Measurements from ENCODE around the gene PDE7B. TPM values are rescaled to one million over a fixed set of nuclear protein-coding genes. Genes with fewer than 3 reads are reported as not detected.

Gene PDE7B
- polyA plus RNA-seq, 1 of the 3 experiments (the other 2 are of a cell fraction), result 1.9 TPM

DNA sequence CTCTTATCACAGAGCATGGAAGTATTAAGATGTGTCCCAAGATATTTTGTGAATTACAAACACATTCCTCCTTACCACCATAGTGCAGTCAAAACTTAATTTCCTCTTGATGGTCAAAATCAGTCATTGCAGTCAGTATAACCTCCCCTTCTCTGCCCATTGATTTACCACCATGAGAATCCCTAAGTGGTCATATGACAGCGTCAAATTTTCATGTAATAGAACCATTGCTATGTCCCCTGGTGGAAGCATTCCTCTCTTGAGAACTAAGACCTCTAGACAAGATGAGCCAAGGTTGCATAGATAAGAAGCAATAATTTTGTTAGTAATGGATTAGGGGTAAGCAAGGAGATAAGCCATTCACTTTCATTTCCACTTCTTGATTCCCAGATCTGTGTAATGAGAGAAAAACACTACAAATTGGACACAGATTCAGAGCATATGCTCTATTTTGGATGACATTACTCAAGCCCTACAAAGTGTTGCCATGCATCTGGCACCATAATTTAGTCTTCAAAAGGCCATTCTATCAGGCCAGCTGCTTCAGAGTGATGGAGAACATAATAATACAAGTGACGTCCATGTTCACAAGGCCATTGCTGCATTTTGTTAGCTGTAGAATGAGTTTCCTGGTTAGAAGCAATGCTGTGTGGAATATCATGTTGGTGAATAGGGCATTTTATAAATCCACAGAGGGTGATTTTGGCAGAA lies 49.6 kb upstream of the PDE7B start:
- Histone ChIP-seq H3K79me2 (ENCODE audit: insufficient read depth) (no peaks in the 10 kb centered on the region), H3K9me3 (no peaks in the 10 kb centered on the region), H3K27ac (ENCODE audit: low read depth in 2 of 2, low read length in 1 of 2) (peak overlapping the region in 1 of 2 experiments; percentile 44; a peak in 1 of 4 replicates), H4K20me1 (ENCODE audit: insufficient read depth) (no peaks in the 10 kb centered on the region), H3K9me2 (no peaks in the 10 kb centered on the region), H3K9ac (no peak overlapping the region), H3K4me3 (ENCODE audit: low read depth in 2 of 2, low read length in 1 of 2) (no peak overlapping the region), H3K4me2 (no peak overlapping the region), H3F3A (replicated peaks; ENCODE audit: insufficient read depth) (peaks cover 3% of the 10 kb centered on the region), H3K27me3 (ENCODE audit: insufficient read depth) (no peaks in the 10 kb centered on the region), H3K36me3 (replicated peaks in 1 of 2; ENCODE audit: control insufficient read depth in 1 of 2, insufficient read depth in 2 of 2, low read length in 1 of 2) (no peaks in the 10 kb centered on the region), H3K4me1 (ENCODE audit: control insufficient read depth in 1 of 2, insufficient read depth in 2 of 2, low read depth in 1 of 2, low read length in 1 of 2) (peaks cover 0 to 12% of the 10 kb centered on the region in 2 experiments; a peak in 2 of 4 replicates), H2AFZ (ENCODE audit: low read depth) (no peak overlapping the region)
- DNase-seq, result peak; percentile 9
- 56% methylated on average over 2 of the region's 2 CpGs for WGBS (ENCODE audit: low lambda C conversion rate)
- POLR2A ChIA-PET, result no interaction called here
- TF ChIP-seq GABPA (IDR thresholded peaks at IDR 0.05; ENCODE audit: low read depth) (no peak), NRF1 (IDR thresholded peaks at IDR 0.05; ENCODE audit: low read depth, low read length) (no peak), FOXJ3 (CRISPR knock-in tag; IDR thresholded peaks at IDR 0.05) (no peak), JUND (IDR thresholded peaks at IDR 0.05) (no peak), YY1 (IDR thresholded peaks at IDR 0.05; ENCODE audit: low read depth) (no peak), CHD2 (IDR thresholded peaks at IDR 0.05; ENCODE audit: low read length, partially characterized antibody) (no peak), FOSL2 (IDR thresholded peaks at IDR 0.05; ENCODE audit: borderline replicate concordance, low read depth) (no peak), EP300 (IDR thresholded peaks at IDR 0.05; ENCODE audit: borderline replicate concordance in 1 of 2, low read depth in 1 of 2, low read length in 1 of 2) (peak in 1 of 2 experiments; percentile 50; a peak in 1 of 4 replicates), TEAD4 (IDR thresholded peaks at IDR 0.05; ENCODE audit: borderline replicate concordance, insufficient read depth) (0 out of 2 replicates have a peak, but pooled peaks have one; percentile 11)
- TF ChIP-seq, protein P1, sequence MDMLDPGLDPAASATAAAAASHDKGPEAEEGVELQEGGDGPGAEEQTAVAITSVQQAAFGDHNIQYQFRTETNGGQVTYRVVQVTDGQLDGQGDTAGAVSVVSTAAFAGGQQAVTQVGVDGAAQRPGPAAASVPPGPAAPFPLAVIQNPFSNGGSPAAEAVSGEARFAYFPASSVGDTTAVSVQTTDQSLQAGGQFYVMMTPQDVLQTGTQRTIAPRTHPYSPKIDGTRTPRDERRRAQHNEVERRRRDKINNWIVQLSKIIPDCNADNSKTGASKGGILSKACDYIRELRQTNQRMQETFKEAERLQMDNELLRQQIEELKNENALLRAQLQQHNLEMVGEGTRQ (IDR thresholded peaks at IDR 0.05; ENCODE audit: borderline replicate concordance, low read depth, low read length), result no peak
- TF ChIP-seq, protein P2, sequence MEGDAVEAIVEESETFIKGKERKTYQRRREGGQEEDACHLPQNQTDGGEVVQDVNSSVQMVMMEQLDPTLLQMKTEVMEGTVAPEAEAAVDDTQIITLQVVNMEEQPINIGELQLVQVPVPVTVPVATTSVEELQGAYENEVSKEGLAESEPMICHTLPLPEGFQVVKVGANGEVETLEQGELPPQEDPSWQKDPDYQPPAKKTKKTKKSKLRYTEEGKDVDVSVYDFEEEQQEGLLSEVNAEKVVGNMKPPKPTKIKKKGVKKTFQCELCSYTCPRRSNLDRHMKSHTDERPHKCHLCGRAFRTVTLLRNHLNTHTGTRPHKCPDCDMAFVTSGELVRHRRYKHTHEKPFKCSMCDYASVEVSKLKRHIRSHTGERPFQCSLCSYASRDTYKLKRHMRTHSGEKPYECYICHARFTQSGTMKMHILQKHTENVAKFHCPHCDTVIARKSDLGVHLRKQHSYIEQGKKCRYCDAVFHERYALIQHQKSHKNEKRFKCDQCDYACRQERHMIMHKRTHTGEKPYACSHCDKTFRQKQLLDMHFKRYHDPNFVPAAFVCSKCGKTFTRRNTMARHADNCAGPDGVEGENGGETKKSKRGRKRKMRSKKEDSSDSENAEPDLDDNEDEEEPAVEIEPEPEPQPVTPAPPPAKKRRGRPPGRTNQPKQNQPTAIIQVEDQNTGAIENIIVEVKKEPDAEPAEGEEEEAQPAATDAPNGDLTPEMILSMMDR (IDR thresholded peaks at IDR 0.05), result no peak
- TF ChIP-seq, protein P3, sequence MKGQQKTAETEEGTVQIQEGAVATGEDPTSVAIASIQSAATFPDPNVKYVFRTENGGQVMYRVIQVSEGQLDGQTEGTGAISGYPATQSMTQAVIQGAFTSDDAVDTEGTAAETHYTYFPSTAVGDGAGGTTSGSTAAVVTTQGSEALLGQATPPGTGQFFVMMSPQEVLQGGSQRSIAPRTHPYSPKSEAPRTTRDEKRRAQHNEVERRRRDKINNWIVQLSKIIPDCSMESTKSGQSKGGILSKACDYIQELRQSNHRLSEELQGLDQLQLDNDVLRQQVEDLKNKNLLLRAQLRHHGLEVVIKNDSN (IDR thresholded peaks at IDR 0.05; ENCODE audit: borderline replicate concordance, low read depth), result no peak
- CTCF ChIA-PET, result interaction anchor here (1.5 kb wide), 1 partner anchor 49 kb away, joined by 4 read pairs; the partner anchor contains the start of gene PDE7B

DNA sequence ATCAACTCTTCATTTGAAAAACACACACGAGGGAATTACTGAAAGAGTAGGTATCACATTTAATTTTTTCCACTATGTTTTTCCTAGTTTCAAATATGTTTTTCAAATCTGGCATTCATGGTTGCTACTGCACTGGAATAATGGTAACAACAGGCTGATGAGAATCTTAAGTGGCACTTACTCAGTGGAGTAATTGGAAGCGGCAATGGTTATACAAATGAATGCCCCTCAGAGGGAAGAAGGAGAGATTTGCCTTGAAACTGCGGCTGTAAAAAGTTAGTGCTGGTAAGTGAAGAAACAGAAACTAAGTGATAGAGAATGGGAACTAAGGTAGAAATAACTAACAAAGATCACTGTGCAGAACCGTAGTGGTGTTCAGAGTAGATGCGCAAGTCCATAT lies 41.0 kb upstream of the PDE7B start:
- Histone ChIP-seq H3K4me2 (no peak overlapping the region), H3K36me3 (replicated peaks in 1 of 2; ENCODE audit: control insufficient read depth in 1 of 2, insufficient read depth in 2 of 2, low read length in 1 of 2) (no peaks in the 10 kb centered on the region), H3K27me3 (ENCODE audit: insufficient read depth) (no peaks in the 10 kb centered on the region), H3K9me2 (no peaks in the 10 kb centered on the region), H2AFZ (ENCODE audit: low read depth) (no peak overlapping the region), H3K9ac (no peak overlapping the region), H4K20me1 (ENCODE audit: insufficient read depth) (no peaks in the 10 kb centered on the region), H3K4me3 (ENCODE audit: low read depth in 2 of 2, low read length in 1 of 2) (no peak overlapping the region), H3K4me1 (ENCODE audit: control insufficient read depth in 1 of 2, insufficient read depth in 2 of 2, low read depth in 1 of 2, low read length in 1 of 2) (peaks cover 0 to 9% of the 10 kb centered on the region in 2 experiments; a peak in 1 of 4 replicates), H3F3A (replicated peaks; ENCODE audit: insufficient read depth) (peaks cover 10% of the 10 kb centered on the region), H3K27ac (ENCODE audit: low read depth in 2 of 2, low read length in 1 of 2) (no peak overlapping the region), H3K9me3 (no peaks in the 10 kb centered on the region), H3K79me2 (ENCODE audit: insufficient read depth) (no peaks in the 10 kb centered on the region)
- POLR2A ChIA-PET, result no interaction called here
- CTCF ChIA-PET, result interaction anchor here (0.6 kb wide), 1 partner anchor 228 kb away, joined by 3 read pairs; no protein-coding TSS in a partner anchor
- DNase-seq, result no peak
- 83% methylated on average over 5 of the region's 5 CpGs for WGBS (ENCODE audit: low lambda C conversion rate)
- TF ChIP-seq, protein P4, sequence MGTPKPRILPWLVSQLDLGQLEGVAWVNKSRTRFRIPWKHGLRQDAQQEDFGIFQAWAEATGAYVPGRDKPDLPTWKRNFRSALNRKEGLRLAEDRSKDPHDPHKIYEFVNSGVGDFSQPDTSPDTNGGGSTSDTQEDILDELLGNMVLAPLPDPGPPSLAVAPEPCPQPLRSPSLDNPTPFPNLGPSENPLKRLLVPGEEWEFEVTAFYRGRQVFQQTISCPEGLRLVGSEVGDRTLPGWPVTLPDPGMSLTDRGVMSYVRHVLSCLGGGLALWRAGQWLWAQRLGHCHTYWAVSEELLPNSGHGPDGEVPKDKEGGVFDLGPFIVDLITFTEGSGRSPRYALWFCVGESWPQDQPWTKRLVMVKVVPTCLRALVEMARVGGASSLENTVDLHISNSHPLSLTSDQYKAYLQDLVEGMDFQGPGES (IDR thresholded peaks at IDR 0.05; ENCODE audit: low read depth, low read length), result no peak

All from SK-N-SH (cell line).